Measurements from ENCODE around the gene TMEM185A.
"Not testable (repeated sequence)": the region's sequence is repeated elsewhere in the genome, so short reads cannot be mapped to it uniquely, and the experiment has no call there.

TMEM185A gene

DNA sequence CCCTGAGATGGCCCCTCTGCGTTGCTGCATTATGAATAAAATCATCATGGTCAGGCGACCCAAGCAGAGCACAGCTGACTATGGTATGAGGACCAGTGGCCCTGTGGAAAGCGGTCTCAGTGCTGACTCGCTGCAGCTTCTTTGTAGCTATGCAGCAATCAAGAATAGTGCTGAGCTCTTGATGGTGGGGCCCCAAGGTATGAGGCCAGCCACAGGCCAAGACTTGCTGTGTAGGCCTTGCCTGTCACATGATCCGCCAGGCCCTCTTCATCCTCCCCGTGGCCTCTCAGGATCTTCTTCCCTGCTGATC, 79.7 kb downstream of the TMEM185A start:
- DNase-seq (ENCODE audit: low read depth in 2 of 3, low spot score in 2 of 3): not testable (repeated sequence)

DNA sequence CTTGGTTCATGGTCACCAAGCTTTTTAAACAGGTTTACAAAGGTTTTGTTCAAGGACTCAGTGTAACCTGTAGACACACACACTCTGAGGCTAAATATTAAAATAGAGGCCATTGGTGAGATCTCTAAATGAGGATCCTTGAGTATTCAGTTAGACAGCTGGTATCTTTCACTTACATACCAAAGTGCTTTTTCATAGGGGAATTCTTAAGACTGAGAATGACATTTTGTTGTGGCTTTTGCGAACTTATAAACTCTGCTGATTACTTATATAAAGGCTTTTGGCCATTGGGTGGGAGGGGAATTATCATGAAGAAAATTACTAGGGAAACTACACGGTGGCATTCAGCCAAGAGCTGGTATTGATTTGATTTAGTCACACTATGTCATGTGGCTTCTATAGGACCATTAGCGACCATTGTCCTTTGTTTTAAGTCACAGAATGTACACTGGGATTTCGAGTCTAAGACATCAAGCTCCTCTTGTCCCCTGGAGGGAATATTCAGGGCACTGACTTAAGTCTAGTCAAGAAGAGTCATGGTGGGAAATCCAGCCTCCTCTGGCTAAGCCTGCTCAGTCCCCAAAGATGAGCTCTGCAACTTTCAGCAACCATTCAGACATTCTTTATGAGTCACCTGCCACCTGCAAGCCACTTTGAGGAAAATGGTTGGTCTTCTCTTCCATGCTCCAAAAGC, 80.2 kb downstream of the TMEM185A start:
- DNase-seq (ENCODE audit: low read depth in 2 of 3, low spot score in 2 of 3): not testable (repeated sequence)

DNA sequence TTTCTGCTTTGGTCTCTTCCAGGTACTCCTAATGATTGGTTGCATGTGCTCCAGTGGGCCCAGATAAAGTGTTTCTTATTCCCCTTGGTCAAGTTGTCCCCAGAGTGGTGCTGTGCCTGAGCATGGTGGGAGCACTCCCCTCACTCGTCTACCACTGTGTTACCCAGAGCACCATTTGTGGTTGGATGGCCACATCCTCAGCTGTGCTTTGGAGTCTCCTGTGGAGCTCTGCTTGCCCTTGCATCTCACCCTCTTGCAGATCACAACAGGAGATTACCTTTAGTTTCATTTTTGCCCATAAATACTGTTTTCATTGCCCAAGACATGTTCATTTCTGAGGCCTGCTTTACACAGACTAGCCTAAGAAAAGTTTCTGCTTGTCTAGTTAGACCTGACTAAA, 81.1 kb downstream of the TMEM185A start:
- not testable (repeated sequence) for DNase-seq (ENCODE audit: low read depth in 2 of 3, low spot score in 2 of 3)

DNA sequence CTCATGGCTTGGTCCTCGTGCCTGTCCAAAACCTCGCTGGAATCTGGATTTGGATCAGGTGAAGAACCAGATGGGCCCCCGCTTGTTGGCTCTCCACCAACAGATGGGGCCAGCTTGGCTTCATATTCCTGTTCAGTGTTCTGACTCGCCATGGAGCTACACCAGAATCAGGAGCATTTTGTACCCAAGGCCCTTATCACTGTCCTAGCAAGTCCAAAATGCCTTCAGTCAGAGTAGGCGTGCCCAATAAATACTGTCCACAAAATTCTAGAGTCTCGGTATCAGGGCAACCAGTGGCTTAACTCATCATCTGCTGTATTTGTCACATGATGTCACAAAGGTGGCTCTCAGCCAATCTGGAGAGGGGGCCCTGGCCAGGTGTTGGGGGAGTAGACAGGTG, 81.9 kb downstream of the TMEM185A start, which contains the start of gene HSFX3:
Gene HSFX3, minus strand, starts transcription at position 224 of the 400 bp plus-strand sequence. Its CDS starts 72 bp downstream, at position 152.
- not testable (repeated sequence) for DNase-seq (ENCODE audit: low read depth in 2 of 3, low spot score in 2 of 3)

DNA sequence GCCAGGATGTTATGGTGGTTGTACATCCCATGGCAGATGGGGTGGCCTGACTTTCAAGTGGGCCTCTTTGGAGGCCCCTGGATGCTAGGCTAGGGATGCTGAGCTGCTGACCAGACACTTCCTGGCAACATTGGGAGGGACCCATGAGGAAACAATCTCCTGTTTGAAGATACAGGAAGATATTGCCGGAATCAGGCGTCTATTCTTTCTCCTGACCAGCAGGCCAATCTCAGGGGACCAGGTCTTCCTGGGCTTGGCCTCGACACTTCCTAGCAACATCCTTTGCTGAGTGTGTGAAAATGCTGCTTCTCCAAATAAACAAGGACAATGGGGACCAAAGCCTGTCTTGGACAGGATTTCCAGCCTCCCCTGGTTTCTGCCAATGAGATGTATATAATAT, 83.8 kb downstream of the TMEM185A start:
- not testable (repeated sequence) for DNase-seq (ENCODE audit: low read depth in 2 of 3, low spot score in 2 of 3)

DNA sequence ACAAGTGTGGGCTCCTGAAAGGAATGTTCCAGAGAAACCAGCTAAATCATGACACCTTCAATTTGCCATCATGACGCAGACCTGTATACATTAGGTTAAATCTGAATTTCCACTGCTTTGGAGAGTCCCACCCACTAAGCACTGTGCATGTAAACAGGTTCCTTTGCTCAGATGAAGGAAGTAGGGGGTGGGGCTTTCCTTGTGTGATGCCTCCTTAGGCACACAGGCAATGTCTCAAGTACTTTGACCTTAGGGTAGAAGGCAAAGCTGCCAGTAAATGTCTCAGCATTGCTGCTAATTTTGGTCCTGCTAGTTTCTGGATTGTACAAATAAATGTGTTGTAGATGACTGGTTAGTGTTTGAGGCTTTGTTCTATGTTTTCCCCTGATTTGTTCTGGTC, 84.6 kb downstream of the TMEM185A start:
- DNase-seq (ENCODE audit: low read depth in 2 of 3, low spot score in 2 of 3): not testable (repeated sequence)
